Stimulated activated CD8-positive, alpha-beta memory T cell treated with anti-CD3 and anti-CD28 coated beads, Interleukin-4, amount 100 ng/mL, for 24 hours (primary cell): ENCODE data around the gene PRKAB1.

Experiments used
- DNase-seq: peaks from one replicate; pipeline ENCODE4 v3.0.0-alpha.2; 2020; ENCODE audit warnings: low read depth

PRKAB1 gene

DNA sequence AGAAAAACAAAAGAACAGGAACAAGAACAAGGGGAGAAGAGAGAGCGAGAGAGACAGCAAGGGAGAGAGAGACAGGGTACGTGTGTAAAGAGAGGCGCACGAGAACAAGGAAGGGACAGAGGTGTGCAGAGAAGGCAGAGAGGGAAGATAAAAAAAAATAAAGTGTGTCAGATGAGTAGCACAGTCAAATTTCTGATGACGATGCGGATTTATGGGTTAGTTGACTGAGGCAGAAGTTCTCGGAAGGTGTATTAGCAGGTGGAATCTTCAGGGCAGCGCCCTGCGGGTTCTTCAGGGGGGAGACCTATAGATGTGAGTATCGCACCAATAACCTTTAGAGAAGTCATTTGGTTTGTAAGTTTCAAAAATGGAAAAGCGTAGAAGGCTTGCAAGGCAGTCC lies 44.8 kb downstream of the PRKAB1 start:
- no peak for DNase-seq

DNA sequence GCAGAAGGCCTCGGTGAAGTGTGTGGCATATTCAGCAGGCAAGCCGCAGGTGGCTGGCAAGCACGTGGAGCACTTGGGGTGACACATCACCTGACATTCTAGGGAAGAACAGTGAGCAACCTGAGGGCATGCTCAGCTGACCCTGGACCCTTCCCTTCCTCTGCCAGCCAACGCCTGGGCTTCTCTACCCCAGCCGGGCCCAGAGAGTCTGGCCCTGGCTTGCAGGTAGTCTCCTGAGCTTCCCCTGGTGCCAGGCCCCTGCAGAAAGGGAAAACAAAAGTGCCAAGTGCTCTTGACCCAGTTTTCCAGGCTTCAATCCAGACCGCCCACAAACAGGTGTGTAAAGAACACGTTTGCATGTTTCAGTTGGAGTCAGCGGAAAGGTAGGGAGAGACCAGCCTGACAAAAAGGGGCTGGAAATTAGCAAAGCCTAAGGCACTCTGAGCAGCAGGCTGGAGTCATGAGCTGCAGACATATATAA lies 45.7 kb downstream of the PRKAB1 start:
- no peak for DNase-seq

- DNase-seq: no peak
Measured at GRCh38 chr12:119714614-119715267, 46.8 kb downstream of the PRKAB1 start.

GRCh38 chr12:119715268-119715620 lies 47.3 kb downstream of the PRKAB1 start:
- no peak for DNase-seq

DNA sequence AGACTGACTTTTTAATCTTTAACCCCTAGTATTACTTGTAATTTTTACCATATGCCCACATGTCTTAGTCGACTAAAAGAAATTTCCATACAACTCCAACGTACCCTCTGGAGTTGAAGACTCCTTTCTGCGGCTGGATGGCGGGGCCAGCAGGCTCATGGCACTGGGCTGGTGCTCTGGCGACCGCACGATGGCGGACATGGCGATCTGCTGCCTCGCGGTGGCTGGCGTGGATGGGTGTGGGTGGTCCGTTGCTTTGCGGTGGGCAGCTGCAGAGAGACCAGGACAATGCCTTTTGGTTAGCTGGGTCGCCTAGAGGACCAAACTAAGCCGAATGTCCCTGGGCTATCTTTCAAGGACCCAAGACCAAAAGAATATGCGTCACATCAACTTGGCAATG lies 50.2 kb downstream of the PRKAB1 start:
- no peak for DNase-seq

DNA sequence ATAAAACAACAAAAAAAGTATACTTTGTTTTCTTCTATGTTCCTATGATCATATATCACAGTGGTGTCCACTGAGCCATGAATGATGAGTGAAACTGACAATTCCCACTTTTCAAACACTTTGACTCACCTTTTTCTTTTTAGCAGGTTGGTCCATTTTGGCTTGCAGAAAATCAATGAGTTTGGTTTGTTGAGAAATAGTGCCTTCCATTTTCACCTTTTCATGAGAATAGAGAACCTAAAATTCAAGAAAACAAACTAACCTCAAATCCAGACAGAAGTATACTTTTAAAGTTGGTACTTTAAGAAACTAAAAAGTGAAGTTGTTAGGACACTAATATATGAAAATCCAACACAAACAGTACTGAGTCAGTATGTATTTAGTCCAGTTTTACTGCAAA lies 52.4 kb downstream of the PRKAB1 start:
- no peak for DNase-seq

- no peak for DNase-seq
Measured at GRCh38 chr12:119721306-119721705, 53.4 kb downstream of the PRKAB1 start.

GRCh38 chr12:119725523-119725922 lies 57.6 kb downstream of the PRKAB1 start:
- DNase-seq: no peak

DNA sequence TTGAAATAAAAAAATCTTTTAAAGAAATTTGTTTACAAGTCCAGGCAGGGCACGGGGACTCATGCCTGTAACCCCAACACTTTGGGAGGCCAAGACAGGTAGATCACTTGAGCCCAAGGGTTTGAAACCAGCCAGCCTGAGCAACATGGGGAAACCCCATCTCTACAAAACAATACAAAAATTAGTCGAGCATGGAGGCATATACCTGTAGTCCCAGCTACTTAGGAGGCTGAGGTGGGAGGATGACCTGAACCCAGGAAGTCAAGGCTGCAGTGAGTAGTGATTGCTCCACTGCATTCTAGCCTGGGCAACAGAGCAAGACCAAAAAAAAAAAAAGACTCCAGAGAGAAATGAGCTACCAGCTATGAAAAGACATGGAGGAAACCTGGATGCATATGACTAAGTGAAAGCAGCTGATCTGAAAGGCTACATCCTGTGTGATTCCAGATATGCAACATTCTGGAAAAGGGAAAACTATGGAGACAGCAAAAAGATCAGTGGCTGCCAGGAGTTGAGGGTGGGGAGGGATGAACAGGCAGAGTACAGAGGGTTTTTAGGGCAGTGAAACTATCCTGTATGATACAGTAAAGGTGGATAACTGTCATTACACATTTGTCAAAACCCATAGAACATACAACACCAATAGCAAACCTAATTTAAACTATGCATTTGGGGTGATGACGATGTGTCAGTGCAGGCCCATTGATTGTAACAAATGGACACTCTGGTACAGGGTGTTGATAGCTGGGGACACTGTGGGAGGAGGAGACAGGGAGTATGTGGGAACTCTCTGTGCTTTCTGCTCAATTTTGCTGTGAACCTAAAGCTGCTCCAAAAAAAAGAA lies 59.9 kb downstream of the PRKAB1 start:
- DNase-seq: no peak

- no peak for DNase-seq
Measured at GRCh38 chr12:119728444-119728745, 60.5 kb downstream of the PRKAB1 start.

- DNase-seq: no peak
Measured at GRCh38 chr12:119729871-119730270, 61.9 kb downstream of the PRKAB1 start.

DNA sequence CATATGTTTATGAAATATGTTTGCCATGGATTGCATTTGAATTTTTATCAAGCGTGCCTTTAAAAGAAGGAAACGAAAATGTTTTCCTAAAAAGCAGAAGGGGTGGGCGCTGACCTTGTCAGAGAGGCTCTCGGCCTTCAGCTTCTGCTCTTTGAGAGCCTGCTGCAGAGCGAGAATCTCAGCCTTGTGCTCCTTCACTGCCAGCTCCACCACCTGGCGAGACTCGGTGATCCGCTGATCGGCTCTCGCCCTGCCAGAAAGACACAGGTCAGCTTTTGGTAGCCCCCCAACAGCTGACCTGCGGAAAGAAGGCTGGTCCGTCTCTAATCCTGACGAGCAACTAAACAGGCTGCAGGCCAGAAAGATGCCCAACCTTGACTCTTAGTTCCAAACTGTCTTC lies 62.4 kb downstream of the PRKAB1 start:
- DNase-seq: no peak
